ENCODE measurements around the gene WDR6. TPM values are rescaled to one million over a fixed set of nuclear protein-coding genes. Genes with fewer than 3 reads are reported as not detected.
"Not testable (repeated sequence)": the region's sequence is repeated elsewhere in the genome, so short reads cannot be mapped to it uniquely, and the experiment has no call there.

Gene WDR6
- polyA plus RNA-seq, 4 donors = 180 to 201 (median 191) TPM

DNA sequence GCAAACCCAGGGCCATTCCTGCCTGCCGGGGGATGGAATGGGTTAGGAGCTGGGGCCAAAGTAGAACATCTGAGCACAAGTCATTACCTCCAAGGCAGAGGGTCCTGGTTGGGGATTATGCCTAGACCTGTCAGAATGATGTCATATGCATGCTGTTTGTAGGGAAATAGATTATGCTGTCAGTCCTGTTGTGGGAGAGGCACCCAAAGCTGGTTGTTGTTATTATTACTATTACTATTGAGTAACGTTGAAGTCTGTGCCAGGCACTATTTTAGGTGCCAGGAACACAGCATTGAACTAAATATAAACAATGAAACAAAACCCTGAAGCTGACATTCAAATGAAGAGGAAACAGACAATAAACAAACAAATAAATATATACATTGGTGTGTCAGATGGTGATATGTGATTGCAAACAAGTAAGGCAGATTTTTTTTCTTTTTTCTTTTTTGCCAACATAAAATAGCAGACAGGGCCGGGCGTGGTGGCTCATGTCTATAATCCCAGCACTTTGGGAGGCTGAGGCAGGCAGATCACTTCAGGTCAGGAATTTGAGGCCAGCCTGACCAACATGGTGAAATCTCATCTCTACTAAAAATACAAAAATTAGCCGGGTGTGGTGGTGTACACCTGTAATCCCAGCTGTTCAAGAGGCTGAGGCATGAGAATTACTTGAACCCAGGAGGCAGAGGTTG, 15.2 kb upstream of the WDR6 start:
- no peak for DNase-seq (ENCODE audit: low read depth in 4 of 4, low spot score in 3 of 4)

DNA sequence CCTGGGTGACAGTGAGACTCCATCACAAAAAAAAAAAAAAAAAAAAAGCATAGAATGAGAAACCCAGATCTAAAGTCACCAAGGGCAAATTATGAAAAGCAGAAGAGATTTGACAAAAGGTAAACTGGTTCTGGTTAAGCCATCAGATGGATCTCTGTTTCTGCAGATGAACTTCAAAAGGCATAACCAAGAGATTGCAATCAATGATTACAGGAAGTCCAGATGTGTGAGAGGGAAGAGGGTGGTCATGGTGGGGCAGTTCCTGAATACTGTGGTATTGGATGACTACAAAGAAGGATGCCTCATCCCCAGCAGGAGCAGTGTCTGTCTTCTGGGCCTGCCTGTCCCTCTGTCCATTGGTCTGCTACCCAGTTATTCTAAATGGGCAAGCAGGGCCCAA, 13.4 kb upstream of the WDR6 start:
- DNase-seq (ENCODE audit: low read depth in 4 of 4, low spot score in 3 of 4) = no peak

DNA sequence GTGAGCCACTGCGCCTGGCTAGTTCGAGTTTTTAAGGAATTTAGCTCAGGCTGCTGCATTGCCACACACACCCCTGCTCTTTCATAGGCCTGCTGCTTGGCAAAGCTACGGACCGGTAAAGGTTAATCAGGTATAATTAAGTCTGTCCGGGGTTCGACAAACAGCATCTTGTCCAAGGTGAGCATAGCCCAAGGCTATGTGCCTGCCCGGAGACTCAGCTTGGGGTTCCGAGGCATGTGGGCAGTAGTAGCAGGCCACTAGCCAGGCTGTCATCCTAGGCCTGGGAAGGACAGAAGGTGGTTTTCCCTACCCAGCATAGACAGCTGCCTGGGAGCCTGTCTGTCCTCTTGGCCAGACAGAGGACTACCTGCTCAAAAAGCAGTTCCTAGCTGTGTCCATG, 10.6 kb upstream of the WDR6 start:
- no peak for DNase-seq (ENCODE audit: low read depth in 4 of 4, low spot score in 3 of 4)

DNA sequence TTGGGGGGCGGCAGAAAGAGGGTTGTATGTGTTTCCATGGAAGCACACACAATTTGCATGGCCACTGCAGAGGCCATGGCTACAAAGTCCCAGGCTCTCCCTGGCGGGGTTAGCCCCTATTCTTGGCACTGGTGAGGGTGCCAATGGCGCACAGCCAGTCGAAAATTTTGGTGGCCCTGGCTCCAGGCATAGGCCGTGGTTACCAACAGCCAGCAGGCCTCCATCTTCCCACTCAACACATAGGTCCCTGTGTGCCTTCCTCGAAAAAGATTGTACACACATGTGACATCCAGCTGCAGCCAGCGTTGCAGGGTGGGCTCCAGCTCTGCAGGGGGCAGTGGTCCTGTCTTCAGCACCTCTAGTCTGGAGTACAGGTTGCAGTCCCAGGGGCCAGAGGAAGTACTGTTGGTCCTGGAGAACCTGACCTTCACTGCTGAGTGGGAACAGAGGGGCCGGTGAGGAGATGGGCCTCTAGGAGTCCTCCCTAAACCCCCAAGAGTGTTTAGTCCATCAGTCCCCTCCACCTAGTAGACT, 10.0 kb upstream of the WDR6 start:
- DNase-seq (ENCODE audit: low read depth in 4 of 4, low spot score in 3 of 4) = no peak

DNA sequence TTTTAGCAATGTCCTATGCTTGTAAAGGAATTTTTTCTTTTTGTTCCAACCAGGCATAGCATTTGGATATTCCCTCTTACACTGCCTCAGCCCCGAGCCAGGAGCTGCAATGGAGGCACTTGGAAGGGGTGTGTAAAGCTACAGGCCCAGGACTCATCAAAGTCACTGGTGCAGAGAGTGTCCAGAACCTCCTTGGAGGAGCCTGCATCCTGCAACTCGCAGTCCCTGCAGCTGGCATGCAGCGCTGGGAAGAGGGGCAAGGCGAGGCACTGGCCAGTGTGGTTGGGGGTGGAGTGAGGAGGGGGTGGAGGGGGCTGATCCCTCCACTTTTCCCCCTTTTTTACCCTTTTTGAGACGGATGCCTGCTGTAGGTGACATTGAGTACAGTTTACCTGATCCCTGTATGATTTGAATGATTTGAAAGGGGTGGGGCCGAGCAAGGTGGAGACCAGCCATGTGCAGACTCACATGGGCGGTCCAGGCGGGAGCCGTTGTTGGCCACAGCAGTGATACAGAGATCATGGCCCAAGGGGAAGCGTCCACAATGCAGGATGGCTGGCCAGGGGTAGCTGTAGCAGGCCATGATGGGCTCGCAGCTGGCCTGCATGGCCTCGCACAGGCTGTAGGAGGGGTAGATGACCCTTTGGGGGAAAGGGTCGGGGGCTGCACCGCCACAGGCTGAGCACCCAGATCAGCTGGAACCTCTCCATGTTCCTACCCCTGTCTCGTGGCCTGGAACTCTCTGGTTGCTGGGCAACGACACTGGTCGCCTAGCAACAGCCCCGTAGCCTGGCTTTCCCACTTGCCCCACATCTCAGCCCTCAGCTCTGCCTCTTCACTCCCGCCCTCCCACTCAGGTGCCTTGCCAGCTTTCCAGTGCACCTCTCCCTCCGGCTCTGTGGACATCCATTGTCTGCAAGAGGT, 9.2 kb upstream of the WDR6 start:
- DNase-seq (ENCODE audit: low read depth in 4 of 4, low spot score in 3 of 4) = no peak

DNA sequence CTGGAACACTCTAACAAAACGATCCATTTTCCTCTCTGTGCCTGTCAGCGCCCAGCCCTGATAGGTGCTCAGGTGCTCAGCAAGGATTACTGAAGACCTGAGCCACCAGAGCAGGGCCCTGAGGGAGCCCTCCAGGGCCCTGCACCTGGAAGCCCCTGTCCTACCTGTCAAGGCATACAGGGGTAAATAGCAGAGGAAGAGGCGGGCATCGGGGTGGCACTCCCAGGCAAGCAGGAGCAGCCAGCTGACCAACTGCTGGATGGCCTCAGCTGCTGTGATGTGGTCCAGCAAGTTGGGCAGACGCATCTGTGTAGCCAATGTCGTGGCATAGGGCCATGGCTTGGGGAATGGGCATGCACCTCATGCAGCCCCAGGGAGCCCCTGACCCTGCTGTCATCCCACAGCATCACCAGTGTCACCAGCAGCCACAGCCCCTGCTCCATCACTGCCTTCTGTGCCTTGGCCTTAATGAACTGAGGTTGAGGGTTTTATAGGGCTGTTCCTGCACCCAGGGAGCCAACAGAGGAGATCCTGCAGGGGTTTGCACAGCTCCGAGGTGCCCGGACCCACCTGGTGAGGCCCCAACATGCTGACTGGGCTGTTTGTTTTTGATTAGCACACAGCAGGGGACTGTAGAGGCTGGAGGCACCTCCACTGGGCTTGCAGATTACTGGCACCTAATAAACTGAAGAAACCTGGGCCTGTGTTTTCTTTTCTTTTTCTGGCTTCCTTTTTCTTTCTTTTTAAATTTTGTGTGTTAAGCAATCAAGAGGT, 7.9 kb upstream of the WDR6 start:
- DNase-seq (ENCODE audit: low read depth in 4 of 4, low spot score in 3 of 4) = no peak

DNA sequence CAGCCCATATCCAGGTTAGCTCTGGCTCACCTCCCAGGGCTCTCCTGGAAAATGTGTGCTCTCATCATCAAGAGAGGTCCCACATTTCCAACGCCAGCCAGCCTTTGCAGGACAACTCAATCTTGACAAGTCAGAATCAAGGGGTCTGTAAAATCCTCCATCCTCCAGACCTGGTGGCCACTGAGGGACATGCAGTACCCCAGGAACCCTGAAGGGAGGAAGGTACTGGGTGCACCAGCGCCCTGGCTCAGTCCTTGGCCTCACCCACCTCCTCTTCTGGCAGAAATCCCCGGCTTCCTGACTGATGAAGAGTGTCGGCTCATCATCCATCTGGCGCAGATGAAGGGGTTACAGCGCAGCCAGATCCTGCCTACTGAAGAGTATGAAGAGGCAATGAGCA, 6.0 kb upstream of the WDR6 start:
- DNase-seq (ENCODE audit: low read depth in 4 of 4, low spot score in 3 of 4) = no peak

DNA sequence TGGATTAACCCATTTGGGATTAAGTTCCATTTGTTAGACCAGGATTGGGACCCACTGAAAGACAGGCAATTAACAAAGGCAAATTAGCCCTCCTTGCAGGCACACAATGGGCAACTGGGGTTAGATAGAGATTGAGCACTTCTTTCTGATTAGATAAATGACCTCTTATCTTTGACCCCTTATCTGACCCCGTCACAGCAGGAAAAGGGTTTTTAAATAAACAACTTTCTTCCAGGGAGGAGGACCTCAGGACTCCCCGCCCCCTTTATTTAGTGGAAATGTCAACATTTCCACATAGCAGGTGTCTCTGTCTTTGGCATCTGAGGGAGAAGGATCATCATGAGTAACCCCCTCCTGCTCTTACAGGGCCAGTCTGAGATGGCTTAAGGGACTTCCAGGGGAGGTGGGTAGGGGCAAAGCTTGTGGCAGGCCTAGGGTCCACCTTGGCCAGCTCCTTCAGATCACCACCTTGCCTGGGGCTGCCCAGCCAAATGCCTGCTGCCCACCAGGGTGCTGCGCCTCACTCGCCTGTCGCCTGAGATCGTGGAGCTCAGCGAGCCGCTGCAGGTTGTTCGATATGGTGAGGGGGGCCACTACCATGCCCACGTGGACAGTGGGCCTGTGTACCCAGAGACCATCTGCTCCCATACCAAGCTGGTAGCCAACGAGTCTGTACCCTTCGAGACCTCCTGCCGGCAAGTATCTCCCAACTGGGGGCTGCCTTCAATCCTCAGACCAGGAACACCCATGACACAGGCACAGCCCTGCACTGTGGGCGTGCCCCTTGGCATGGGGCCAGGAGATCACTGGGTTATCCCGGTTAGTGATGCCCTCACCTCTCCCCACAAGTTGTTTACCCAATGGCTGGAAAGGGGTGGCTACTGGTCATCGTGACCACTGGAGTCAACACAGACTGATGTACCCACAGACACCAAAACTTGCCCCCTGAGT, 2.6 kb upstream of the WDR6 start:
- DNase-seq (ENCODE audit: low read depth in 4 of 4, low spot score in 3 of 4) = no peak

DNA sequence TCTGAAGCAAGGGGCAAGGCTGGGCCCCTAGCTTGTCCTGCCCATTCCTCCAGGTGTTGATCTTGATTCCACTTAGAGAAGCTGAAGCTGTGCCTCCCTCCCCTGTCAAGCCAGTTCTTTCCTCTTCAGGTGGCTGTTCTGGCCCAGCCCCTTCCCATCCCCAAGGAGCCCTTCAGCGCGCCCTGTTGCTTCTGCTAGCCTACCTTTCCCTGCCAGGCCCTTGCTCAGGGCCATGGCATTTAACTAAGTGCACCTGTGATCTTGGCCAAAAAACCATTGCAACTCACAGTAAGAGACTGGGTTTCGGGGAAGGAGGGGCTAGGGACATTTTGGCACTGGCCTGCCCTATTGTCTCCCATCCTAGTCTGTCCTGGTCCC, 1.9 kb upstream of the WDR6 start:
- no peak for DNase-seq (ENCODE audit: low read depth in 4 of 4, low spot score in 3 of 4)

DNA sequence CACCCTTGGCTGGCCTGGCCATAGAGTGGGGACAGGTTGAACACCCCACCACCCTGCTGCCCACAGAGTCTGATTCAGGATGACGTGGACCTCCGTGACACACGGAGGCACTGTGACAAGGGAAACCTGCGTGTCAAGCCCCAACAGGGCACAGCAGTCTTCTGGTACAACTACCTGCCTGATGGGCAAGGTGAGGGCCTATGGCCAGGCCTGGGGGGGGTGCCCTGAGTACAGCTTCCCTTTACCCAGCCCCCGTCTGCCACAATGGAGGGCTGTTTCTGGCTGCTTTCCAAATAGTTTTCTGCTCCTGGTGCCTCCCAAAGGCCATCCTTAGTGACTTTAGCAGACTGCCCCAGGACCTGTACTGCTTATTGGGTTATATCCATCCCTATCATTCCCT, 1.2 kb upstream of the WDR6 start:
- no peak for DNase-seq (ENCODE audit: low read depth in 4 of 4, low spot score in 3 of 4)

DNA sequence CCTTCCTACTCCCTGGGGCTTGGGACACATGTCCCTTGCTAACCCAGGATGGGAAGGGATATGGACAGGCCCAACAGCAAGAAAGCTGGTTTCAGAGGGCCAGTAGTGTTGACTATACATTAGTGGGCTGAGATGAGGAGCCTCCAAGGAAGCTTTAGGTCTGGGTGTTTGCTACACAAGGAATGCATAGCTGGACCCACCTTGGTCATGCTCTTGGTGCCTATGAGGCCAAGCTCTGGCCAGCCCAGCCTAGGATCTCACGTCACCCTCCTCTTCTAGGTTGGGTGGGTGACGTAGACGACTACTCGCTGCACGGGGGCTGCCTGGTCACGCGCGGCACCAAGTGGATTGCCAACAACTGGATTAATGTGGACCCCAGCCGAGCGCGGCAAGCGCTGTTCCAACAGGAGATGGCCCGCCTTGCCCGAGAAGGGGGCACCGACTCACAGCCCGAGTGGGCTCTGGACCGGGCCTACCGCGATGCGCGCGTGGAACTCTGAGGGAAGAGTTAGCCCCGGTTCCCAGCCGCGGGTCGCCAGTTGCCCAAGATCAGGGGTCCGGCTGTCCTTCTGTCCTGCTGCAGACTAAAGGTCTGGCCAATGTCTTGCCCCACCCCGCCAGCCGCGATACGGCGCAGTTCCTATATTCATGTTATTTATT, 653 bp upstream of the WDR6 start:
- no peak for DNase-seq (ENCODE audit: low read depth in 4 of 4, low spot score in 3 of 4)

DNA sequence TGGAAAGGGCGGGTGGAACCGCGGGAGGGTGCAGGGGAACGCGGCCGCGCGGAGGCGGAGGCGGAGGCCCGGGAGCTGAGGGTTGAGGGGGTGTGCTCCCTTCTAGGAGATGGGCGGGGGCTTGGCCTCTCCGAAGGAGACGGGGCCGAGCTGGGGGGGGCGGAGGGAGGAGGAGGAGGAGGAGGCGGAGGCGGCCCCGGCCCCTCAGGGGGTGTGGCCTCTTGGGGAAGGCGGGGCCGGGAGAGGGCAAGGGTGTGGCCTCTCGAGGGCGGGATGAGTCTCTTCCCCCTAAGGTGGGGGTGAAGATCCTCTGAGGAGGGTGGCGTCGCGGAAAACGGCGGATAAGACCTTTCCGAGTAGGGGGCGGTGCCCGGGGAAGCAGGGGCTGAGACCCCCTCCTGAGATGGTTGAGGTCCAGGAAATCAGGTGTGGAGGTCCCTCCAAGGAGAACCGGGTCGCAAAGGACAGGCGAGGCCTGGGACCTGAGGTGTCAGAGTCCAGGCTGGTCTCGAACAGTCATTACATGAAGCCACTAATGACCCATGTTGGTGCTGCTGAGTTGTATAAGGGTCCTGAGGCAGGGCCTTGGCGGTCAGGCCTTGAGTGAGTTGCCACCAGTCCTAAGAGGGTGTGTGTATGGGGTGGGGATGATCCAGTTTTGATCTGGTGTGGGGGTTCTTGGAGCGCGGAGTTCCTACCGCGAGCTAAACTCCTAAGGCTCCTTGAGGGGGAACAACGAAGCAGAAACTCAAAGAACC, 759 bp downstream of the WDR6 start:
- peak in 1 of 4 donors; percentile 72 for DNase-seq (ENCODE audit: low read depth in 4 of 4, low spot score in 3 of 4)

DNA sequence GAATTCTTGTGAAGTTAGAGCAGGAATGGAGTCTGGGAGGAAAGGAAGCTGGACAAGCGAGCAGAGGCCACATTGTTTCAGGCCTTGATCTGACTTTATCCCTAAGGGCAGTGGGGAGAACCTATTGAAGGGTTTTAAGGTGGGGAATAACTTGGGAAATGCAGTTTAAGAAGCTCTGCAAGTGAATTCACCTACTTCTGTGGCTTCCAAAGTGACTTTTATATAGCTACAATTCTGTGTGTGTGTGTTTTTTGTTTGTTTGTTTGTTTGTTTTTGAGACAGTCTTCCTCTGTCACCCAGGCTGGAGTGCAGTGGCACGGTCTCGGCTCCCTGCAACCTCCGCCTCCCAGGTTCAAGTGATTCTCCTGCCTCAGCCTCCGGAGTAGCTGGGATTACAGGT, 1.4 kb downstream of the WDR6 start:
- not testable (repeated sequence) for DNase-seq (ENCODE audit: low read depth in 4 of 4, low spot score in 3 of 4)

DNA sequence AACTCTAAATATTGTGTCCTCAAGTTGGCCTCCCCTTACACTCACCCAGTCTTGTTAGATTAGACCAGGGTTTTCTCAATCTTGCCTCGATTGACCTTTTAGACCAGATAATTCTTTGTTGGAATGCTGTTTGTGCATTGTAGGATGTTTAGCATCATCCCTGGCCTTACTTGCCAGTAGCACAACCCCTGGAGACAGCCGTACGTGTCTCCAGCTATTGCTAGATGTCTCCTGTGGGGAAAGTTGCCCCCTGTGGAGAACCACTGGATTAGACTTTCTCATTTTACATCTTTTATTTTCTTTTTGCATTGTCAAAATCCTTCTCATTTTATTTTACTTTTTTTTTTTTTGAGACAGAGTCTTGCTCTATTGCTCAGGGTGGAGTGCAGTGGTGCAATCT, 2.2 kb downstream of the WDR6 start:
- DNase-seq (ENCODE audit: low read depth in 4 of 4, low spot score in 3 of 4) = no peak

DNA sequence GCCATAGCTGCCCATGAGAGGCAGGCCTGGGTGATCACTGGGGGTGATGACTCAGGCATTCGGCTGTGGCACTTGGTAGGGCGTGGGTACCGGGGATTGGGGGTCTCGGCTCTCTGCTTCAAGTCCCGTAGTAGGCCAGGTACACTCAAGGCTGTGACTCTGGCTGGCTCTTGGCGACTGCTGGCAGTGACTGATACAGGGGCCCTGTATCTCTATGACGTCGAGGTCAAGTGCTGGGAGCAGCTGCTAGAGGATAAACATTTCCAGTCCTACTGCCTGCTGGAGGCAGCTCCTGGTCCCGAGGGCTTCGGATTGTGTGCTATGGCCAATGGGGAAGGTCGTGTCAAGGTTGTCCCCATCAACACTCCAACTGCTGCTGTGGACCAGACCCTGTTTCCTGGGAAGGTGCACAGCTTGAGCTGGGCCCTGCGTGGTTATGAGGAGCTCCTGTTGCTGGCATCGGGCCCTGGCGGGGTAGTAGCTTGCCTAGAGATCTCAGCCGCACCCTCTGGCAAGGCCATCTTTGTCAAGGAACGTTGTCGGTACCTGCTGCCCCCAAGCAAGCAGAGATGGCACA, 5.3 kb downstream of the WDR6 start:
- DNase-seq (ENCODE audit: low read depth in 4 of 4, low spot score in 3 of 4) = no peak

DNA sequence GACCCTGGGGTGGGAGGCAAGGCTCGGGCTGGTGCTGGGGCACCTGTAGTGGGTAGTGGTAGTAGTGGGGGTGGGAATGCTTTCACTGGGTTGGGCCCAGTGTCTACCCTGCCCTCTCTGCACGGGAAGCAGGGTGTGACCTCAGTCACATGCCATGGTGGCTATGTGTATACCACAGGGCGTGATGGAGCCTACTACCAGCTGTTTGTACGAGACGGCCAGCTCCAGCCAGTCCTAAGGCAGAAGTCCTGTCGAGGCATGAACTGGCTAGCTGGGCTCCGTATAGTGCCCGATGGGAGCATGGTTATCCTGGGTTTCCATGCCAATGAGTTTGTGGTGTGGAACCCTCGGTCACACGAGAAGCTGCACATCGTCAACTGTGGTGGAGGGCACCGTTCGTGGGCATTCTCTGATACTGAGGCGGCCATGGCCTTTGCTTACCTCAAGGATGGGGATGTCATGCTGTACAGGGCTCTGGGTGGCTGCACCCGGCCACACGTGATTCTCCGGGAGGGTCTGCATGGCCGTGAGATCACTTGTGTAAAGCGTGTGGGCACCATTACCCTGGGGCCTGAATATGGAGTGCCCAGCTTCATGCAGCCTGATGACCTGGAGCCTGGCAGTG, 6.0 kb downstream of the WDR6 start:
- no peak for DNase-seq (ENCODE audit: low read depth in 4 of 4, low spot score in 3 of 4)

DNA sequence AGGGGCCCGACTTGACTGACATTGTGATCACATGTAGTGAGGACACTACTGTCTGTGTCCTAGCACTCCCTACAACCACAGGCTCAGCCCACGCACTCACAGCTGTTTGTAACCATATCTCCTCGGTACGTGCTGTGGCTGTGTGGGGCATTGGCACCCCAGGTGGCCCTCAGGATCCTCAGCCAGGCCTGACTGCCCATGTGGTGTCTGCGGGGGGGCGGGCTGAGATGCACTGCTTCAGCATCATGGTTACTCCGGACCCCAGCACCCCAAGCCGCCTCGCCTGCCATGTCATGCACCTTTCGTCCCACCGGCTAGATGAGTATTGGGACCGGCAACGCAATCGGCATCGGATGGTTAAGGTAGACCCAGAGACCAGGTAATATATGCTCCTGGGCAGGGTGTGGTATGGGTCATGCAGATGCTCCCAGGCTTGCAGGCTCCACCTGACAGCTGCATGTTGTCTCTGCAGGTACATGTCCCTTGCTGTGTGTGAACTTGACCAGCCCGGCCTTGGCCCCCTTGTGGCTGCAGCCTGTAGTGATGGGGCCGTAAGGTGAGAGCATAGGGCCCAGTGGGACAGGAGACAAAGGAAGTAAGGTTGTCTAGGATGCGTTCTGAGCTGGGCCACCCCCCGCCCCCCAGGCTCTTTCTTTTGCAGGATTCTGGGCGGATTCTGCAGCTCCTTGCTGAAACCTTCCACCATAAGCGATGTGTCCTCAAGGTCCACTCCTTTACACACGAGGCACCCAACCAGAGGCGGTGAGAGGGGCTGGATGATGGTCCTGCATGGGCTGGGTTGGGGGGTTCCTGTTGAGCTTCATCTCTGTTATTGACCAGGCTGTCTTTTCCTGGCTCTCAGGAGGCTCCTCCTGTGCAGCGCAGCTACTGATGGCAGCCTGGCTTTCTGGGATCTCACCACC, 6.8 kb downstream of the WDR6 start:
- DNase-seq (ENCODE audit: low read depth in 4 of 4, low spot score in 3 of 4) = no peak

Data from right renal pelvis (tissue), 4 donors.